Measurements from ENCODE around the gene PEX26. TPM values are rescaled to one million over a fixed set of nuclear protein-coding genes. Genes with fewer than 3 reads are reported as not detected.
"Not testable (repeated sequence)": the region's sequence is repeated elsewhere in the genome, so short reads cannot be mapped to it uniquely, and the experiment has no call there.

The PEX26 gene
- total and polyA plus RNA-seq, 9 donors: 9.8 to 19.6 (median 15.6) TPM

DNA sequence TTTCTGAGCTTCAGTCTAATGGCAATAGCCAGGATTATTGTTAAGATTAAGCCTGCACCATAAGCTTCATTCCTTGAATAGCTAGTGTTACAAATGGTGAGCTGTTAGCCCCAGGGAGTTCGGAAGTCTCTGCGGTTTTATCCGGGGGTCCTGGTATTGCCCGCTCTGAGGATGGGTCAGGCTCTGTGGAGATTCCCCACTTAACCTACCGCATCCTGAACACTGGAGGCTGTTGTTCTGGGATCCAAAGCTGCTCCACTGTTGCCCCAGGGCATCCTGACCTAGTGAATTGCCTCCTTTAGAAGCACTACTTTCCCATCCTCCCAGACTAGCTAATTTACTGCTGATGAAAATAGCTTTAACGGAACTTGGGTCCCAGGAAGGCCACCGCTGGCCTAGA is 14.5 kb upstream of the PEX26 start:
- H3K36me3 ChIP-seq (ENCODE audit: control insufficient read depth, insufficient read depth, low read length): no peaks in the 10 kb centered on the region
- H3K4me3 ChIP-seq (ENCODE audit: low read length): no peak overlapping the region
- DNase-seq: no peak
- no peak overlapping the region for H3K27ac ChIP-seq (ENCODE audit: low read length)
- H3K27me3 ChIP-seq (ENCODE audit: control insufficient read depth, insufficient read depth, low read length): peaks cover 6% of the 10 kb centered on the region
- no peaks in the 10 kb centered on the region for H3K9me3 ChIP-seq (replicated peaks; ENCODE audit: control insufficient read depth, low read depth, low read length)
- 76% methylated on average over 5 of the region's 7 CpGs for WGBS (ENCODE audit: insufficient coverage)
- H3K4me1 ChIP-seq (ENCODE audit: control insufficient read depth, insufficient read depth, low read length): peaks cover 18% of the 10 kb centered on the region

DNA sequence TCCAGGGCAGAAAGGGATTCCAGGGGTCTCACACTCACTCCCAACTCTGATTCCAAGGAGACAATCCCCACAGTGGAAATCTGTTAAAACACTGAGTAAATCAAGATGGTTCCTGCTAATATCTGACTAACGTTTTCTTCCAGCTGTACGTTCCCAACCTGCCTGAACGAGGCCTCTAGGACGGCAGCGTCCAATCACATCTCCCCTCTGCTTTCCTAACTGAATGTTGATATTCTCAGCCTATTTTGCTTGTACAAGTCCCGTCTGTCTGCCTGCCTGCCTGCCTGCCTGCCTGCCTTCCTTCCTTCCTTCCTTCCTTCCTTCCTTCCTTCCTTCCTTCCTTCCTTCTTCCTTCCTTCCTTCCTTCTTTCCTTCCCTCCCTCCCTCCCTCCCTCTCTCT is 14.1 kb upstream of the PEX26 start:
- not testable (repeated sequence) for H3K27me3 ChIP-seq (ENCODE audit: control insufficient read depth, insufficient read depth, low read length); H3K4me3 ChIP-seq (ENCODE audit: low read length); H3K27ac ChIP-seq (ENCODE audit: low read length); H3K9me3 ChIP-seq (replicated peaks; ENCODE audit: control insufficient read depth, low read depth, low read length); H3K36me3 ChIP-seq (ENCODE audit: control insufficient read depth, insufficient read depth, low read length)
- WGBS (ENCODE audit: insufficient coverage): 22% methylated on average over 6 of the region's 6 CpGs
- H3K4me1 ChIP-seq (ENCODE audit: control insufficient read depth, insufficient read depth, low read length): peaks cover 21% of the 10 kb centered on the region
- DNase-seq: peak; percentile 71

DNA sequence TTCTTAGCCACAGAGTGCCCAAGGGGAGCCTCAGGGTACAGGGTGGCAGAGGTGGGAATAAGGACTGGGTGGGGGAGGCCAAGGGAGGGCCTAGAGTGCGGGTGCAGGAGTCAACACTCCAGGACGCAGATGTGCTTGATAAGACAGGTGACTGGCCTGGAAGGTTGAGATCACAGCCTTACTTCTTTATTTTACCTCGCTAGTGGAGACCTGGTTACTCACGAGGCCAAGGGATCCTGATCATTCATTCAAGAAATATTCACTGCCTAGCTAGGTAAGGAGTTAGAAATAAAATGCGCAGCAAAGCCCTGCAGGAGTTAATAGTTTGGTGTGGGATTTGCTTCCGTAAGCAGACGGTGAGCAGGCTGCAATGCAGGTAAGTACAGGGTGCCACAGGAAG is 13.2 kb upstream of the PEX26 start:
- Histone ChIP-seq H3K9me3 (replicated peaks; ENCODE audit: control insufficient read depth, low read depth, low read length) (no peaks in the 10 kb centered on the region), H3K4me3 (ENCODE audit: low read length) (no peak overlapping the region), H3K27me3 (ENCODE audit: control insufficient read depth, insufficient read depth, low read length) (peaks cover 6% of the 10 kb centered on the region), H3K36me3 (ENCODE audit: control insufficient read depth, insufficient read depth, low read length) (no peaks in the 10 kb centered on the region), H3K4me1 (ENCODE audit: control insufficient read depth, insufficient read depth, low read length) (peaks cover 21% of the 10 kb centered on the region), H3K27ac (ENCODE audit: low read length) (no peak overlapping the region)
- DNase-seq: no peak
- 72% methylated on average over 5 of the region's 7 CpGs for WGBS (ENCODE audit: insufficient coverage)

DNA sequence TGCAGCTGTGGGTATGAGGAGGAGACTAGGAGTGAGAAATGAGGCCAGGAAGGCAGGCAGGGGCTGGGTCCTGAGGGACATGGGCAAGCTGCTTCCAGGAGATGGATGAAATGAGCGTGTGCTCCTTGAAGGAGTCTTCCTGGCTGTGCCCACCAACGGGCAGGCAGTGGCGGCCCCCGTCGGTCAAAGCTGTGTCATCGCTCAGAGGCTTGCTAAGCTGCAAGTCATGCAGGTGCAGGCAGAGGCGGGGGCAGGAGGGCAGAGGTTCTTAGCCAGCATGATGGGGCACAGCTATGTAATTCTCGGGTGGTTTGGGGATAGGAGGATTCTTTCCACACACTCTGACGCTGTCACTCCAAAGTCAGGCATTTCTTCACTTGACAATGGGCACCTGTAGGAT is 12.5 kb upstream of the PEX26 start:
- no peak for DNase-seq
- Histone ChIP-seq H3K4me3 (ENCODE audit: low read length) (no peak overlapping the region), H3K4me1 (ENCODE audit: control insufficient read depth, insufficient read depth, low read length) (peaks cover 21% of the 10 kb centered on the region), H3K9me3 (replicated peaks; ENCODE audit: control insufficient read depth, low read depth, low read length) (no peaks in the 10 kb centered on the region), H3K27me3 (ENCODE audit: control insufficient read depth, insufficient read depth, low read length) (peaks cover 6% of the 10 kb centered on the region), H3K27ac (ENCODE audit: low read length) (no peak overlapping the region), H3K36me3 (ENCODE audit: control insufficient read depth, insufficient read depth, low read length) (no peaks in the 10 kb centered on the region)
- 63% methylated on average over 8 of the region's 9 CpGs for WGBS (ENCODE audit: insufficient coverage)

DNA sequence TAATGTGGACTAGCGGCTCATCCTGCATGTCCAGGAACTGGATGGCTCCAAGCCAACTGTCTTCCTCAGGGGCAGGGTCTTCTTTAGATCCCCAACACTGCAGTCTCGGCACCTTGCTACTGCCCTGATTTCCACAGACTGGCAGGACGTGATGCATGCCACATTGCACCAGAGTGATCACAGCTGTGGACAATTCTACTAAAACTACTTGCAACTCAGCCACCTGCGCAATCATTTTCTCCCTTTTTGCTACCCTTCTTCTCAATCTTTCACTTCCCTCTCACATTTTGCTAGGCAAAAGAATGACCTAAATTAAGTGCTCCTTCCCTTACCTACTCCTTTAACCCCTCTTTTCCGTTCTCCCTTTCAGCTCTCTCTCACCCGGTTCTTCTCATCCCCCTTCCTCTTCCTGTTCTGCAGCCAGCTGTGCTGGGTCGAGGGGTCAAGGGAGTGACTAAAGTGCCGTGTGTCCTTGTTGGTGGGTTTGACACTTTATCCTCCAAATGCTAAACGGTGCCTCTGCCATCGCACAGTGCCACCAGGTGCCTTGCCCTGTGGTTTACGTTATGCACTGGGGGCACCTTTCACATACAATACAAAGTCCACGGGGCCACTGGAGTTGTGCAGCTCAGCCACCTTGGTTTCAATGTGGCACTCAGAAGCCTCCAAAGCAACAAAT is 11.5 kb upstream of the PEX26 start:
- Histone ChIP-seq H3K27ac (ENCODE audit: low read length) (no peak overlapping the region), H3K27me3 (ENCODE audit: control insufficient read depth, insufficient read depth, low read length) (peaks cover 6% of the 10 kb centered on the region), H3K36me3 (ENCODE audit: control insufficient read depth, insufficient read depth, low read length) (no peaks in the 10 kb centered on the region), H3K9me3 (replicated peaks; ENCODE audit: control insufficient read depth, low read depth, low read length) (no peaks in the 10 kb centered on the region), H3K4me1 (ENCODE audit: control insufficient read depth, insufficient read depth, low read length) (peaks cover 24% of the 10 kb centered on the region), H3K4me3 (ENCODE audit: low read length) (no peak overlapping the region)
- no peak for DNase-seq
- 48% methylated on average over 4 of the region's 12 CpGs for WGBS (ENCODE audit: insufficient coverage)

DNA sequence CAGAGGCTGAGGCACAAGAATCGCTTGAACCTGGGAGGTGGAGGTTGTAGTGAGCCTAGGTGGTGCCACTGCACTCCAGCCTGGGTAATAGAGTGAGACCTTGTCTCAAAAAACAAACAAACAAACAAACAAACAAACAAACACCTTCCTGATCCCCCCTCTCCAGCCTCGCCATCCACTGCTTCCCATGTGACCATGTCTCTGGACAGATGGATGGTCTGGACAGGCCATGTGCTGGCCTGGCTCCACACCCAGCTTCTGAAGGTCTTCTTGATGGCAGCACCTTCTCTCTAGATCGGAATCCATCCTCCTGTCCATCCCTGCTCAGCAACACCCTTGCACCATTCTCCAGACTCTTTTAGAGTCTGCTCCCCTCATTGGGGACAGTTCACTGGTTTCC is 10.7 kb upstream of the PEX26 start:
- peaks cover 6% of the 10 kb centered on the region for H3K27me3 ChIP-seq (ENCODE audit: control insufficient read depth, insufficient read depth, low read length)
- peaks cover 27% of the 10 kb centered on the region for H3K4me1 ChIP-seq (ENCODE audit: control insufficient read depth, insufficient read depth, low read length)
- DNase-seq: no peak
- 89% methylated on average over 2 of the region's 3 CpGs for WGBS (ENCODE audit: insufficient coverage)
- H3K4me3 ChIP-seq (ENCODE audit: low read length): no peak overlapping the region
- H3K9me3 ChIP-seq (replicated peaks; ENCODE audit: control insufficient read depth, low read depth, low read length): no peaks in the 10 kb centered on the region
- no peaks in the 10 kb centered on the region for H3K36me3 ChIP-seq (ENCODE audit: control insufficient read depth, insufficient read depth, low read length)
- no peak overlapping the region for H3K27ac ChIP-seq (ENCODE audit: low read length)

DNA sequence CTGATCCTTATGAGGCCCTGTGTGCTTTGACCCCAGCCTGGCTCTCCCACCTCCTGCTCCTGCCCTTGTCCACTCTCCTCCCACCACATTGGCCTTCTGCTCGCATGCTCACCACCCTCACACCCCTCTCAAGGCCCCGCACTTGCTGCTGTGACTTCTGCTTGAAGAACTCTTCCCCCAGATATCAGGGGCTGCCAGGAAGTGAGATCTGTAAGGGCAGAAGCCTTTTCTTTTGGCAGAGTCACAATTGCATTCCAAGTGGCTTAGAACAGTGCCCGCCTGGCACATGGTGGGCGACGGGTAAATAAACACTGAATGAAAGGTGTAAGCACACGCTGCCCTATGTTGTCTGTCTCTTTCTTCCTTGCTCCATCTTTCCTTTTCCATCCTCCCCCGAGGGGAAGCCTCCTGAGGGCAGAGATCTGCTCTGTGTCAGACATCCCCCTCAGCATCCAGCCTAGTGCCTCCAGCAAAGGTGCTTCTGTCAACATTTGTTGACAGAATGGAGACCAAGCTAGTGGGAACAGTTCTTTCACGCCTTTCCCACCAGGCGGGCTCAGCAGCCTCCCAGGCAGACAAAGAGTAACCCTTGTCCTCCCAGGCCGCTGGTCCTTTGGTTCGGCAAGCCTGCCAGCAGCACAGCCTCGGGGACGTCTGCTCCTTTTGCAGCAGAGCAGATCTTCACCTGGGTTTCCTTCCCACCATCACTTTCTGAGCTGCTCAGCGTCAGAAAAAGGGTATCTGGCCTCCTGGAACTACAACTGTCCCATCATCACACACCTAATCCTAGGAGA is 10.0 kb upstream of the PEX26 start:
- Histone ChIP-seq H3K4me3 (ENCODE audit: low read length) (no peak overlapping the region), H3K4me1 (ENCODE audit: control insufficient read depth, insufficient read depth, low read length) (peaks cover 27% of the 10 kb centered on the region), H3K27me3 (ENCODE audit: control insufficient read depth, insufficient read depth, low read length) (peaks cover 6% of the 10 kb centered on the region), H3K27ac (ENCODE audit: low read length) (no peak overlapping the region), H3K9me3 (replicated peaks; ENCODE audit: control insufficient read depth, low read depth, low read length) (no peaks in the 10 kb centered on the region), H3K36me3 (ENCODE audit: control insufficient read depth, insufficient read depth, low read length) (no peaks in the 10 kb centered on the region)
- no peak for DNase-seq
- 49% methylated on average over 12 of the region's 14 CpGs for WGBS (ENCODE audit: insufficient coverage)

DNA sequence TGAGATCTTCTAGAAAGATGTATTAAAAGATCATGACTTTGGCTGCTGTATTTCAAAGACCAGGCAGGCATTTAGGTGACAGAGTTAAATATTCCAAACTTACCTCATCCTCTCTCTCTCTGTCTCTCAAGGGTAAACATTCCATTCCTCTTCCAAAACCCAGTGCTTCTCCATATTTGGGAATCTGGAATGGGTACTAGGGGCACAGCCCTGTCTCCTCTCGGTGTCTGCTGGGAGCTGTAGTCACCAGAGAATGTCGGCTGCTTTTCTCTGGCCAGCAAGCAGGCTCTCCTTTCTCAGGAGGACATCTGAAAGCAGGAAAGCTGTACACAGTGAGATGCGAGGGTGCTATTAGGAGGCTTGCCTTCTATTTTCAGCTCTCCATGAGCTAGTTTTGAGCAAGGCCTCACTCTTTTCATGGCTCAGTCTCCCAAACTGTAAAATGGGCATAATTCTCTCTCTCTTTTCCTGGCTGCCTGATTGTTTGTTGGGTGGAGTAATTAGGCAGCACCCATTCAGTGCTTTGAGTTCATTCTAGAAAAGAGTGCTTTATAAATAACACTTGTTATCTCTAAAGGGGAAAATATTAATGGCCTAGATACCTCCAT is 9.3 kb upstream of the PEX26 start:
- WGBS (ENCODE audit: insufficient coverage): 43% methylated on average over 1 of the region's 3 CpGs
- Histone ChIP-seq H3K4me3 (ENCODE audit: low read length) (no peak overlapping the region), H3K27ac (ENCODE audit: low read length) (no peak overlapping the region), H3K9me3 (replicated peaks; ENCODE audit: control insufficient read depth, low read depth, low read length) (no peaks in the 10 kb centered on the region), H3K36me3 (ENCODE audit: control insufficient read depth, insufficient read depth, low read length) (no peaks in the 10 kb centered on the region), H3K27me3 (ENCODE audit: control insufficient read depth, insufficient read depth, low read length) (peaks cover 4% of the 10 kb centered on the region), H3K4me1 (ENCODE audit: control insufficient read depth, insufficient read depth, low read length) (peaks cover 22% of the 10 kb centered on the region)
- DNase-seq: no peak

DNA sequence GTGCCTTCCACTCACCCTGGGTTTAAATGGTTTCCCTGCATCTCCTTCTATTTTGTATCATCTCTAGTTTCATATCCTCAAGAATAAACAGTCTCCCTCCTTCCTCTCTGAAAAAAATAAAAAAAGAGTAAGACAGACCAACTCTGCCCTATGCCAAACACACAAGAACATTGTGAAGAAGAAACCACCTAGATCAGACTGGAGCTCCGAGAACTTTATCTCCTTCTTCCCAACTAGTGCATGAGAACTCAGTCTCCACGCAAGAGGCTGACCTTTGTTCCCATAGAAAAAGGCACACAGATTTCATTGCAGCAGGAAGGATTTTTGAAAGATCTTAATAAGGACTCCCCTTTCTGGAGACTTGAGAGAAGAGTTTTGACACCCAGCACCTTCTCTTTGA is 8.7 kb upstream of the PEX26 start:
- no peak overlapping the region for H3K4me3 ChIP-seq (ENCODE audit: low read length)
- H3K27me3 ChIP-seq (ENCODE audit: control insufficient read depth, insufficient read depth, low read length): peaks cover 3% of the 10 kb centered on the region
- H3K27ac ChIP-seq (ENCODE audit: low read length): no peak overlapping the region
- no peaks in the 10 kb centered on the region for H3K9me3 ChIP-seq (replicated peaks; ENCODE audit: control insufficient read depth, low read depth, low read length)
- no CpG with 5 or more reads among the region's 2 CpGs for WGBS (ENCODE audit: insufficient coverage)
- peaks cover 19% of the 10 kb centered on the region for H3K4me1 ChIP-seq (ENCODE audit: control insufficient read depth, insufficient read depth, low read length)
- DNase-seq: no peak
- no peaks in the 10 kb centered on the region for H3K36me3 ChIP-seq (ENCODE audit: control insufficient read depth, insufficient read depth, low read length)

DNA sequence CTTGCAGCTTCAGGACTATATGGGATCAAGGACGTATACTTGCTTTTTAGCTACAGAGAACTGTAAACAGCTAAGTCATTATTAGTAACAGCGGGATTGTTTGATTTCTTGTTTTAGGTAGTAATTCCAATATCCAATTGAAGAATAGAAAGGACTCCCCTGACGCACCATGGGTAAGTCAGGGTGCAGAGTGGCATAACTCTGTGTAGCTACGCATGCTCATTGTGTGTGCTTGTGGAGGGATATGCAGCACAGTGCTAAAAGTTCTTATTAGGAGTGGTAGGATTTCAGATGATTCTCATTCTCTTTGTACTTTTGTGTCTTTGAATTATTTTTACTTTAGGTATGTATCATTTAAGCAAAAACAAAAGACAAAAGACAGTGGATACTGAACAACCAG is 7.7 kb upstream of the PEX26 start:
- Histone ChIP-seq H3K4me3 (ENCODE audit: low read length) (no peak overlapping the region), H3K27me3 (ENCODE audit: control insufficient read depth, insufficient read depth, low read length) (peaks cover 3% of the 10 kb centered on the region), H3K9me3 (replicated peaks; ENCODE audit: control insufficient read depth, low read depth, low read length) (no peaks in the 10 kb centered on the region), H3K36me3 (ENCODE audit: control insufficient read depth, insufficient read depth, low read length) (no peaks in the 10 kb centered on the region), H3K27ac (ENCODE audit: low read length) (no peak overlapping the region), H3K4me1 (ENCODE audit: control insufficient read depth, insufficient read depth, low read length) (peaks cover 19% of the 10 kb centered on the region)
- no peak for DNase-seq
- 100% methylated on average over 2 of the region's 4 CpGs for WGBS (ENCODE audit: insufficient coverage)
